Endodermal cell (in vitro differentiated cells): ENCODE measurements around the gene IPCEF1. TPM values are rescaled to one million over a fixed set of nuclear protein-coding genes. Genes with fewer than 3 reads are reported as not detected.

Source experiments
- DNase-seq: peaks from one replicate; pipeline ENCODE4 v3.0.0-alpha.2; 2017
- H3K27ac ChIP-seq: 2 replicates; pipeline ENCODE4 v1.5.1; 2013; ENCODE audit warnings: mild to moderate bottlenecking, low read depth, low read length, moderate library complexity
- H3K27me3 ChIP-seq: 2 replicates; pipeline ENCODE4 v1.6.1; 2013; ENCODE audit warnings: mild to moderate bottlenecking, low read length, moderate library complexity; ENCODE audit not compliant: insufficient read depth, control insufficient read depth, poor library complexity, severe bottlenecking
- H3K36me3 ChIP-seq: 2 replicates; pipeline ENCODE4 v1.7.0; 2013; ENCODE audit warnings: mild to moderate bottlenecking, low read length, moderate library complexity; ENCODE audit not compliant: control insufficient read depth, insufficient read depth
- H3K4me1 ChIP-seq: one replicate; pipeline ENCODE4 v1.7.0; 2013; ENCODE audit warnings: low read length; ENCODE audit not compliant: control insufficient read depth, insufficient read depth
- H3K4me3 ChIP-seq: 2 replicates; pipeline ENCODE4 v1.5.1; 2013; ENCODE audit warnings: mild to moderate bottlenecking, low read length, moderate library complexity
- H3K9ac ChIP-seq: 2 replicates; pipeline ENCODE4 v1.6.1; 2013; ENCODE audit warnings: mild to moderate bottlenecking, low read length, moderate library complexity; ENCODE audit not compliant: poor library complexity, severe bottlenecking; ENCODE audit errors: extremely low read depth
- H3K9me3 ChIP-seq: 2 replicates; pipeline ENCODE4 v1.6.1; 2013; ENCODE audit warnings: mild to moderate bottlenecking, low read length, moderate library complexity; ENCODE audit not compliant: control insufficient read depth
- H3K27ac Mint-ChIP-seq: 2 replicates; pipeline ENCODE4 v1.8.0; 2020; ENCODE audit warnings: mixed read lengths
- H3K27me3 Mint-ChIP-seq: 2 replicates; pipeline ENCODE4 v1.8.0; 2021; ENCODE audit warnings: mild to moderate bottlenecking, mixed read lengths; ENCODE audit not compliant: insufficient read depth
- H3K36me3 Mint-ChIP-seq: 2 replicates; pipeline ENCODE4 v1.8.0; 2020; ENCODE audit warnings: low read depth, mixed read lengths
- H3K4me1 Mint-ChIP-seq: 2 replicates; pipeline ENCODE4 v1.8.0; 2020; ENCODE audit warnings: mixed read lengths
- H3K4me3 Mint-ChIP-seq: 2 replicates; pipeline ENCODE4 v1.8.0; 2020; ENCODE audit warnings: mild to moderate bottlenecking, moderate library complexity, mixed read lengths
- H3K9me3 Mint-ChIP-seq: 2 replicates; pipeline ENCODE4 v1.8.0; 2020; ENCODE audit warnings: mild to moderate bottlenecking, mixed read lengths
- CTCF ChIP-seq: fragments of 200-600 bp; sonication (generic); conservative IDR thresholded peaks from 2 replicates; pipeline ENCODE4 v1.5.0; 2021; ENCODE audit warnings: antibody characterized with exemption, mild to moderate bottlenecking
- WGBS, 2 experiments: methylation state at CpG; one replicate each; pipeline versions ENCODE4 v1.1.5 to v1.1.7; 2013; ENCODE audit warnings: missing lambda C conversion rate in 2 of 2, mixed read lengths in 1 of 2; ENCODE audit not compliant: insufficient coverage in 1 of 2, insufficient read length in 1 of 2; 5-methylcytosine and 5-hydroxymethylcytosine counted together
- total RNA-seq, 2 donors: library from RNA; stranded (reverse); fragmentation: NEBNext Ultra II Directional in 1 of 2; extraction: Animal tissue kit (Norgen Biotek cat#: 25700) in 1 of 2; gene quantifications; 2 replicates in 1 of 2; 3 replicates in 1 of 2; pipeline ENCODE4 v1.2.1, GENCODE V29; 2021

The IPCEF1 gene
- total RNA-seq, 2 donors from 2014 or later, result 2.2 to 2.8 TPM

- no peaks in the 10 kb centered on the region for H3K27me3 Mint-ChIP-seq
- H3K36me3 Mint-ChIP-seq, result no peaks in the 10 kb centered on the region
- H3K4me1 Mint-ChIP-seq, result no peaks in the 10 kb centered on the region
- no peaks in the 10 kb centered on the region for H3K36me3 ChIP-seq
- H3K9me3 Mint-ChIP-seq, result no peaks in the 10 kb centered on the region
- H3K4me3 ChIP-seq, result no peak overlapping the region
- no peak overlapping the region for H3K4me3 Mint-ChIP-seq
- H3K4me1 ChIP-seq, result no peaks in the 10 kb centered on the region
- H3K27me3 ChIP-seq, result no peaks in the 10 kb centered on the region
- no peak for TF ChIP-seq CTCF
- H3K27ac Mint-ChIP-seq, result no peak overlapping the region
- 95 to 100% methylated on average over 2 to 3 of the region's 3 CpGs for WGBS, 2 experiments
- no peak overlapping the region for H3K27ac ChIP-seq
- no peak for DNase-seq
- no peaks in the 10 kb centered on the region for H3K9me3 ChIP-seq
- H3K9ac ChIP-seq, result no peak overlapping the region
Measured at GRCh38 chr6:154113392-154113791, 243.2 kb downstream of the IPCEF1 start.

- WGBS, 2 experiments, result 94 to 95% methylated on average over 2 of the region's 2 CpGs
- H3K27ac ChIP-seq, result no peak overlapping the region
- Mint-ChIP-seq H3K36me3 (no peaks in the 10 kb centered on the region), H3K9me3 (no peaks in the 10 kb centered on the region), H3K4me1 (no peaks in the 10 kb centered on the region), H3K27ac (no peak overlapping the region), H3K27me3 (no peaks in the 10 kb centered on the region), H3K4me3 (no peak overlapping the region)
- no peaks in the 10 kb centered on the region for H3K27me3 ChIP-seq
- H3K9me3 ChIP-seq, result no peaks in the 10 kb centered on the region
- no peak for DNase-seq
- H3K9ac ChIP-seq, result no peak overlapping the region
- H3K4me3 ChIP-seq, result no peak overlapping the region
- no peaks in the 10 kb centered on the region for H3K36me3 ChIP-seq
- no peak for TF ChIP-seq CTCF
- no peaks in the 10 kb centered on the region for H3K4me1 ChIP-seq
Measured at GRCh38 chr6:154112181-154112809, 244.3 kb downstream of the IPCEF1 start.

DNA sequence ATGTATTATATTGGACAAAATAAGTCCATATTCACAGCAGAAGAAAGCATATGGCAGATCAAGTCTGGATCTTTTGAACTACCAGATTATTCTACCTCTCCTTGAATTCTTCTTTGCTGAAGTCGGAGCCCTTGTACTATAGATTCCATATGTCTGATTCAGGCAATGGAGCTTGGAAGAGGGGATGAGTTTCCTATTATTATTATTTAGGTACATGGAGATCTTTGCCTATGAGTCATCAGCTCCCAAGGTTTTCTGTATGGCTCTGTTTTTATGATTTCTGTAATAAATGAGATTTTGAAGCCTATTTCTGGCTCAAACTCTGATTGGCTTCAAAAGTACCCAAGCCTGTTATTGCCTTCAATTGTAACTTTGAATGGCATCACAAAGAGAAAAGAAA is 245.6 kb downstream of the IPCEF1 start:
- Mint-ChIP-seq H3K4me1 (no peaks in the 10 kb centered on the region), H3K9me3 (no peaks in the 10 kb centered on the region), H3K4me3 (no peak overlapping the region), H3K27me3 (no peaks in the 10 kb centered on the region), H3K36me3 (no peaks in the 10 kb centered on the region), H3K27ac (no peak overlapping the region)
- no peaks in the 10 kb centered on the region for H3K36me3 ChIP-seq
- H3K4me3 ChIP-seq, result no peak overlapping the region
- no peaks in the 10 kb centered on the region for H3K27me3 ChIP-seq
- DNase-seq, result no peak
- peaks cover 1% of the 10 kb centered on the region for H3K9me3 ChIP-seq
- H3K27ac ChIP-seq, result no peak overlapping the region
- TF ChIP-seq CTCF, result no peak
- WGBS, 2 experiments, result 80% methylated on average over 1 of the region's 1 CpG; no CpG with 5 or more reads in 1 of the 2 experiments
- no peak overlapping the region for H3K9ac ChIP-seq
- H3K4me1 ChIP-seq, result no peaks in the 10 kb centered on the region
